Neural cell (in vitro differentiated cells): ENCODE measurements around the gene MUSK.

ENCODE experiments used
- CTCF ChIP-seq: fragments of 450-650 bp; IDR thresholded peaks from 2 replicates; pipeline ENCODE4 v1.5.1; 2014; ENCODE audit warnings: antibody characterized with exemption, mild to moderate bottlenecking, moderate library complexity; ENCODE audit not compliant: poor library complexity, severe bottlenecking
- EP300 ChIP-seq: fragments of 450-650 bp; conservative IDR thresholded peaks from 2 replicates; pipeline ENCODE4 v1.6.1; 2014; ENCODE audit warnings: antibody characterized with exemption, mild to moderate bottlenecking, moderate library complexity; ENCODE audit not compliant: poor library complexity, severe bottlenecking
- EZH2 ChIP-seq: fragments of 200-600, 300-800 bp; shearing (Covaris generic), sonication (generic); IDR thresholded peaks from 2 replicates; pipeline ENCODE4 v1.6.1; 2014; ENCODE audit warnings: antibody characterized with exemption, low read length, borderline replicate concordance, mild to moderate bottlenecking; ENCODE audit not compliant: insufficient read depth, poor library complexity, severe bottlenecking
- MXI1 ChIP-seq: fragments of 450-650 bp; conservative IDR thresholded peaks from 2 replicates; pipeline ENCODE4 v1.6.1; 2014; ENCODE audit warnings: antibody characterized with exemption, mild to moderate bottlenecking; ENCODE audit not compliant: poor library complexity, severe bottlenecking
- POLR2AphosphoS5 ChIP-seq: IDR thresholded peaks from 2 replicates; pipeline ENCODE4 v1.6.1; 2012
- RAD21 ChIP-seq: fragments of 450-650 bp; conservative IDR thresholded peaks from 2 replicates; pipeline ENCODE4 v1.6.1; 2014; ENCODE audit warnings: antibody characterized with exemption, mild to moderate bottlenecking, moderate library complexity
- REST ChIP-seq: IDR thresholded peaks from 2 replicates; pipeline ENCODE4 v1.6.1; 2012; ENCODE audit warnings: borderline replicate concordance
- SMC3 ChIP-seq: fragments of 450-650 bp; conservative IDR thresholded peaks from 2 replicates; pipeline ENCODE4 v1.6.1; 2014; ENCODE audit warnings: antibody characterized with exemption, mild to moderate bottlenecking, moderate library complexity; ENCODE audit not compliant: poor library complexity
- TAF1 ChIP-seq: IDR thresholded peaks from 2 replicates; pipeline ENCODE4 v1.6.1; 2012; ENCODE audit warnings: low read depth

DNA sequence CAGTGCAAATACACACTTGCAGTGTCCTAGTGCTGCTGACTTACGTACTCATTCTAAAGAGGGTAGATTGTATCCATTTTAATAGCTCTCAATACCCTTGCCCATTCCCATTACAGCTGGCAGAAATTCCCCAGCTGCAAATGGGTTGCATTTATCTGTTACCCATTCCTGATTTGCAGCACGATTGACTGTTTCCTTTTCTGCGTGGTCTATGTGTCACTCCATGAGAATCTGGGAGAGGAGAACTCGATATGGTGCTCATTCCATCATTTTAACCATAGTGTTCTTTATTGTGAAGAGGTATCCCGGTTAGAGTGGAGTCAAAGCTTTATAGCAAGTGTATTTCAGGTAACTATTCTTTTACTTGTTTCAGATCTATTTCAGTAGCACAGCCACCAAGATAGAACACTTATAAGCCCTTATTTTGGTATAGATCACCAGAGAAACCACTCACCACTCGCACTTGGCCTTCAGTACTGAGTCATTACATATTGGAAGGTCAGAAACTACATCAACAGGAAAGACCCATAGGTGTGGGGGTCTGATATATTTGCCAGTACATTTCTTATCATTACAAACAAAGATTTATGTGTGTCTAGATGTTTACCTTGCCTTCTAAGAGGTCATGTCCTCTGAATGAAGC lies 139.5 kb downstream of the MUSK start:
- TF ChIP-seq CTCF (no peak), EP300 (no peak), EZH2 (no peak), POLR2AphosphoS5 (no peak), RAD21 (no peak), SMC3 (no peak), REST (no peak), MXI1 (no peak), TAF1 (no peak)
